H9 (cell line): ENCODE results near the gene IQCE. TPM values are rescaled to one million over a fixed set of nuclear protein-coding genes. Genes with fewer than 3 reads are reported as not detected.

Source experiments
- DNase-seq: peaks from one replicate; pipeline ENCODE4 v3.0.0-alpha.2; 2017
- H2AFZ ChIP-seq: one replicate; pipeline ENCODE4 v1.6.1; 2013; ENCODE audit warnings: mild to moderate bottlenecking, low read length, control low read depth, moderate library complexity
- H2AK5ac ChIP-seq: 2 replicates; pipeline ENCODE4 v1.6.1; 2013; ENCODE audit warnings: low read length, control low read depth, mixed read lengths; ENCODE audit not compliant: insufficient read length
- H2BK120ac ChIP-seq: one replicate; pipeline ENCODE4 v1.6.1; 2013; ENCODE audit warnings: low read depth, mild to moderate bottlenecking, low read length, control low read depth, inconsistent platforms; ENCODE audit not compliant: poor library complexity, severe bottlenecking
- H2BK12ac ChIP-seq: 2 replicates; pipeline ENCODE4 v1.6.1; 2013; ENCODE audit warnings: low read length, control low read depth, mixed read lengths, low read depth; ENCODE audit not compliant: insufficient read length
- H2BK15ac ChIP-seq: 2 replicates; pipeline ENCODE4 v1.6.1; 2013; ENCODE audit warnings: low read depth, low read length, control low read depth
- H2BK20ac ChIP-seq: one replicate; pipeline ENCODE4 v1.6.1; 2013; ENCODE audit warnings: low read depth, mild to moderate bottlenecking, low read length, control low read depth, inconsistent platforms; ENCODE audit not compliant: poor library complexity, severe bottlenecking
- H2BK5ac ChIP-seq: 2 replicates; pipeline ENCODE4 v1.6.1; 2013; ENCODE audit warnings: low read length, control low read depth, mixed read lengths; ENCODE audit not compliant: insufficient read length
- H3K14ac ChIP-seq: 2 replicates; pipeline ENCODE4 v1.6.1; 2013; ENCODE audit warnings: low read length, control low read depth; ENCODE audit not compliant: insufficient read depth
- H3K18ac ChIP-seq: 2 replicates; pipeline ENCODE4 v1.6.1; 2013; ENCODE audit warnings: low read depth, mild to moderate bottlenecking, mixed read lengths, low read length, control low read depth; ENCODE audit not compliant: insufficient read length
- H3K23ac ChIP-seq: 2 replicates; pipeline ENCODE4 v1.6.1; 2013; ENCODE audit warnings: low read length, control low read depth, mixed read lengths, low read depth; ENCODE audit not compliant: insufficient read length
- H3K23me2 ChIP-seq: 2 replicates; pipeline ENCODE4 v1.6.1; 2013; ENCODE audit warnings: low read depth, mild to moderate bottlenecking, mixed read lengths, low read length, control low read depth; ENCODE audit not compliant: insufficient read length, poor library complexity, severe bottlenecking
- H3K27ac ChIP-seq: 2 replicates; pipeline ENCODE4 v1.5.1; 2013; ENCODE audit warnings: low read length, control low read depth, mixed read lengths, low read depth; ENCODE audit not compliant: insufficient read length
- H3K27me3 ChIP-seq: 2 replicates; pipeline ENCODE4 v1.6.1; 2013; ENCODE audit warnings: low read length, control low read depth, inconsistent platforms; ENCODE audit not compliant: insufficient read depth
- H3K4ac ChIP-seq: 2 replicates; pipeline ENCODE4 v1.6.1; 2013; ENCODE audit warnings: low read depth, mild to moderate bottlenecking, control low read depth, inconsistent platforms, low read length, moderate library complexity
- H3K4me1 ChIP-seq: 2 replicates; pipeline ENCODE4 v1.6.1; 2013; ENCODE audit warnings: low read length, control low read depth, inconsistent platforms; ENCODE audit not compliant: insufficient read depth
- H3K4me2 ChIP-seq: 2 replicates; pipeline ENCODE4 v1.6.1; 2013; ENCODE audit warnings: low read length, control low read depth, mixed read lengths; ENCODE audit not compliant: insufficient read length, insufficient read depth
- H3K56ac ChIP-seq: 2 replicates; pipeline ENCODE4 v1.6.1; 2013; ENCODE audit warnings: low read depth, mild to moderate bottlenecking, mixed read lengths, low read length, control low read depth; ENCODE audit not compliant: insufficient read length
- H3K79me1 ChIP-seq: 2 replicates; pipeline ENCODE4 v1.6.1; 2013; ENCODE audit warnings: low read depth, mild to moderate bottlenecking, moderate library complexity, low read length, control low read depth, inconsistent platforms; ENCODE audit not compliant: insufficient read depth, poor library complexity, severe bottlenecking
- H3K79me2 ChIP-seq: 2 replicates; pipeline ENCODE4 v1.6.1; 2013; ENCODE audit warnings: low read length, control low read depth, inconsistent platforms; ENCODE audit not compliant: insufficient read depth
- H3K9ac ChIP-seq: 2 replicates; pipeline ENCODE4 v1.6.1; 2013; ENCODE audit warnings: low read length, control low read depth, mixed read lengths; ENCODE audit not compliant: insufficient read length; ENCODE audit errors: extremely low read depth
- H3K9me3 ChIP-seq: one replicate; pipeline ENCODE4 v1.6.1; 2013; ENCODE audit warnings: low read depth, low read length, inconsistent platforms; ENCODE audit not compliant: control insufficient read depth
- H3T11ph ChIP-seq: one replicate; pipeline ENCODE4 v1.6.1; 2013; ENCODE audit warnings: mild to moderate bottlenecking, low read length, control low read depth, inconsistent platforms
- H4K20me1 ChIP-seq: one replicate; pipeline ENCODE4 v1.6.1; 2013; ENCODE audit not compliant: control insufficient read depth, insufficient read length, insufficient read depth
- H4K5ac ChIP-seq: 2 replicates; pipeline ENCODE4 v1.6.1; 2013; ENCODE audit warnings: low read depth, mild to moderate bottlenecking, mixed read lengths, low read length, control low read depth; ENCODE audit not compliant: insufficient read length
- H4K8ac ChIP-seq: replicated peaks from 2 replicates; pipeline ENCODE4 v1.6.1; 2013; ENCODE audit warnings: low read length, control low read depth, mixed read lengths, low read depth; ENCODE audit not compliant: insufficient read length
- H4K91ac ChIP-seq: 2 replicates; pipeline ENCODE4 v1.6.1; 2013; ENCODE audit warnings: low read depth, mild to moderate bottlenecking, moderate library complexity, mixed read lengths, low read length, control low read depth; ENCODE audit not compliant: insufficient read length
- H3K27ac Mint-ChIP-seq, 3 experiments: 2 replicates in 2 of 3; 3 replicates in 1 of 3; pipeline ENCODE4 v1.8.0; 2020 to 2021; ENCODE audit warnings: mixed read lengths in 3 of 3, mild to moderate bottlenecking in 1 of 3, moderate library complexity in 1 of 3
- H3K27me3 Mint-ChIP-seq: 2 replicates; pipeline ENCODE4 v1.8.0; 2021; ENCODE audit warnings: low read depth, mild to moderate bottlenecking, moderate library complexity, mixed read lengths
- H3K36me3 Mint-ChIP-seq, 3 experiments: 2 replicates in 2 of 3; 3 replicates in 1 of 3; pipeline ENCODE4 v1.8.0; 2020 to 2021; ENCODE audit warnings: low read depth in 3 of 3, mixed read lengths in 3 of 3; ENCODE audit not compliant: insufficient read depth in 1 of 3
- H3K4me1 Mint-ChIP-seq, 2 experiments: 2 replicates each; pipeline ENCODE4 v1.8.0; 2020; ENCODE audit warnings: mixed read lengths in 2 of 2
- H3K4me3 Mint-ChIP-seq, 2 experiments: 2 replicates in 1 of 2; 3 replicates in 1 of 2; pipeline ENCODE4 v1.8.0; 2020 to 2021; ENCODE audit warnings: mild to moderate bottlenecking in 2 of 2, mixed read lengths in 2 of 2, moderate library complexity in 1 of 2
- H3K9me3 Mint-ChIP-seq, 2 experiments: 2 replicates in 1 of 2; 3 replicates in 1 of 2; pipeline ENCODE4 v1.8.0; 2020; ENCODE audit warnings: mild to moderate bottlenecking in 2 of 2, mixed read lengths in 2 of 2, moderate library complexity in 1 of 2
- CTCF ChIP-seq: fragments of 200-600 bp; sonication (generic); conservative IDR thresholded peaks from 3 replicates; pipeline ENCODE4 v1.8.0; 2021; ENCODE audit warnings: antibody characterized with exemption, mild to moderate bottlenecking
- whole genome bisulfite sequencing: extraction: QIAGEN DNeasy Blood & Tissue Kit; methylation state at CpG from one replicate; pipeline ENCODE4 v1.1.7; 2013; ENCODE audit warnings: missing lambda C conversion rate, low lambda C conversion rate, mixed read lengths; ENCODE audit not compliant: insufficient read length; ENCODE audit errors: extremely low coverage; 5-methylcytosine and 5-hydroxymethylcytosine counted together
- total RNA-seq: library from RNA; stranded (reverse); gene quantifications from 2 replicates; pipeline ENCODE4 v1.2.1, GENCODE V29; 2021

The IQCE gene
- total RNA-seq, 1 experiment from 2014 or later, result 7.0 TPM

GRCh38 chr7:2657920-2658671 is 99.3 kb downstream of the IQCE start:
- Histone ChIP-seq H3K27ac (no peak overlapping the region), H3K23me2 (no peaks in the 10 kb centered on the region), H3K27me3 (no peaks in the 10 kb centered on the region), H3K14ac (no peak overlapping the region), H3T11ph (no peak overlapping the region), H3K79me1 (no peaks in the 10 kb centered on the region), H4K91ac (no peak overlapping the region), H4K5ac (no peak overlapping the region), H2BK5ac (no peak overlapping the region), H2BK20ac (no peak overlapping the region), H3K4me1 (no peaks in the 10 kb centered on the region), H3K79me2 (no peaks in the 10 kb centered on the region), H4K20me1 (no peaks in the 10 kb centered on the region), H3K18ac (no peak overlapping the region), H2AK5ac (no peak overlapping the region), H2BK12ac (no peak overlapping the region), H4K8ac (no peak overlapping the region), H3K9ac (no peak overlapping the region), H3K9me3 (no peaks in the 10 kb centered on the region), H3K23ac (no peak overlapping the region), H2BK15ac (no peak overlapping the region), H2BK120ac (no peak overlapping the region), H3K4me2 (no peak overlapping the region), H2AFZ (no peak overlapping the region), H3K56ac (no peak overlapping the region), H3K4ac (no peak overlapping the region)
- Mint-ChIP-seq H3K9me3 (no peaks in the 10 kb centered on the region; a peak in 1 of 5 replicates), H3K27ac (no peak overlapping the region), H3K4me1 (no peaks in the 10 kb centered on the region), H3K36me3 (peaks cover 8 to 34% (median 24%) of the 10 kb centered on the region in 3 experiments), H3K27me3 (no peaks in the 10 kb centered on the region; the same call in 1 of the 2 replicates), H3K4me3 (no peak overlapping the region)
- TF ChIP-seq CTCF, result no peak
- WGBS, result no CpG with 5 or more reads among the region's 33 CpGs
- no peak for DNase-seq
